Fibroblast of skin of back (primary cell): Measurements from ENCODE around the gene RECK.
"Not testable (repeated sequence)": the region's sequence is repeated elsewhere in the genome, so short reads cannot be mapped to it uniquely, and the experiment has no call there.

Source experiments
- DNase-seq: peaks from one replicate; pipeline ENCODE4 v3.0.0-alpha.2; 2013

The RECK gene

DNA sequence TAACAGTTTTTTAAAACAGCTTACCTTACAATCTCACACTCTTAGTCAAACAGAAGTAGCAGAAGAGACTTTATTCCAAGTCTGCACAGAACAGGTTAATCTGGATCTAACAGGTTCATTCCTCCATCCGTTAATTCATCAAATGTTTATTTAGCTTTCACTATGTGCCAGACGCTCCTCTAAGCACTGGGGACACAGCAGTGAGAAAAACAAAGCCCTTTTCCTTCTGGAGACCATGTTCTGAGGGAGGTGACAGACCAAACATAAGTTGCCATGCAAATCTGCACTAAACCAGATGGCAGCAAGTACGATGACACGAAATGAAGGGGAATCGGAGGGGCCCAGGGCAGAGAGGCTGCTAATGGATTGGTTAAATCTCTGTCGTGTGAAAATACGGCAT, 82.8 kb downstream of the RECK start:
- no peak for DNase-seq

DNA sequence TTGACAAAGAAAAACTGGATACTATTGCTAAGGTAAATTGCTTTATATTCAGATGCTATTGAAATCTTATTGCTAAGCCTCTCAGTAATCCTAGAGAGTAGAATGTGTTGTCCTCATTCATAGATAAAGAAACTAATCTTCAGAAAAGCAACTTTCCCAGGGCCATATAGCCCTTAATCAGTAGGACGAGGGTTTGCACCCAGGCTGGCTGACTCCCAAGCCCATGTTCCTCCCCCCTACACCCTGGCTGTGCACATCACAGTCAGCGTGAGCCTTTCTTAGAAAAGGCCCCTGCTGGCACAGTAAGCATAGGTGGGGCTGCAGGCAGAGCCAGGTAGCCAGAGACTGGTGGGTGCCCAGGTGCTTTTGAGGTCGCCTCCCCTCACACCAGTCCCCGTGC, 84.0 kb downstream of the RECK start:
- DNase-seq, result no peak

DNA sequence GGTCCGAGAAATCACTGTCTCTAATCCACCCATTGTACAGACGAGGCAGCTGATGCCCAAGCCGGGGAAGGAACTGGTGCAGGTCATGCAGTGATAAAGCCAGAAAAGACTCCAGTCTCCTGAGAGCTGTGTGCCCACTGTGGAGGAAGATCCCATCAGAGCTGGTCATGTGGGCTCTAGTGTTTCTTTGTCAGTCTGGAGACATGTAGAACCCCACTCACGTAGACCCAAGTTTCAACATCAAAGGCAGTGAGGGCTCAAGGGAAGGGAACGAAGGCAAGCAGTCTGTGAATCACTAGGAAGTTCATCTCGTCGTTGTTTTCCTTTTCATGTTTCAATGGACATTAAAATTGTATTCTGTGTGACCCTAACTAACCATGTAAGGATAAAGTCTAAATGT, 85.3 kb downstream of the RECK start:
- DNase-seq, result no peak

DNA sequence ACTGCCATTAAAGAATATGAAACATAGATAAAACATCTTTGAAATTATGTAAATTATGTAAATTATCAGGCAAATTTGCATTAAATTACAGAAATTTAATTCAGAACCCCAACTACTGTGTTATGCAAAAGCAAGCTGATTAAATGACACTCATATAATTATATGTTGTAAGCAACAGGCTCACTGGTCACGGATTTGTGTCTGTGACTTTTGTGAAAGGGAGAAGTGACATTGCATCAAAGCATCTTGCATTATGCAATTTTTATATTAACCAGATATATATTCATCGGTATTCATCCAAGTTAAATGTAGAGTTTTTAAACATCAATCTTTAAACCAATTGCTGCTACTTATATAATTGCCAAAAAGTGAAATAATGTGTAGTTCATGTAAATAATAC, 86.8 kb downstream of the RECK start:
- no peak for DNase-seq

DNA sequence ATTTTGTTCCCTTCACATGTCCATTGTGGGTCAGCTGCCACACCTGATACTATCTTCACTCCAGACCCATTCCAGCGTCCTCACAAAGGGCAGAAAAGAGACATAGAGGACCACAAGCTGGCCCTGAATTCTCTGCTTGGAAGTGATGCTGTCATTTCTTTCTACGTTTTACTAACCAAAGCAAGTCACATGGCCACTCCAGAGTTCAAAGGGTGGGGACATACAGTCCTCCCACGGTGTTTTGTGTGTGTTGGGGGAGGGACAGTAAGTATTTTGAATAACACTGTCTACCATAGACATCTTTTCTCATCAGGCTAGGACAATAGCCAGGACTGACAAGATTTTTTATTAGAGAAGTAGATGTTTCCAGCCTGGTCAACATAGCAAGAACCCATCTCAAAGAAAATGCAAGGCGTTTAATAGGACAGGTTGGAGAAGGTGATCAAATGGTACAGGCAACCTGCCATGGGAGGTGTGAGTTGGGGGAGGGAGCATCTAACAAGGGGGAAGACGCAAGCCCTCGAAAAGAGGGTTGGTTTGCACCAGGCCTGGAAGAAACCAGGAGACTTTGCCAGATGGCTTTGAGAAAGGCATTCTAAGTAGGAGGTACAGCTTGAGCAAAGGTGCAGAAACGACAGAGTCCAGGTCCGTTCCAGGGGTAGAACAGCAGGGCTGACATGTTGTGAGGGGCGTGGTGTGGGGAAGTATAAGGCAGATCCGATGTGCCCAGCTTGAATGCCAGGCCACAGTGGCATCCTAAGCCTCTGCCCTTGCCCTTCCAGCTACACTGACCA, 88.5 kb downstream of the RECK start:
- no peak for DNase-seq

DNA sequence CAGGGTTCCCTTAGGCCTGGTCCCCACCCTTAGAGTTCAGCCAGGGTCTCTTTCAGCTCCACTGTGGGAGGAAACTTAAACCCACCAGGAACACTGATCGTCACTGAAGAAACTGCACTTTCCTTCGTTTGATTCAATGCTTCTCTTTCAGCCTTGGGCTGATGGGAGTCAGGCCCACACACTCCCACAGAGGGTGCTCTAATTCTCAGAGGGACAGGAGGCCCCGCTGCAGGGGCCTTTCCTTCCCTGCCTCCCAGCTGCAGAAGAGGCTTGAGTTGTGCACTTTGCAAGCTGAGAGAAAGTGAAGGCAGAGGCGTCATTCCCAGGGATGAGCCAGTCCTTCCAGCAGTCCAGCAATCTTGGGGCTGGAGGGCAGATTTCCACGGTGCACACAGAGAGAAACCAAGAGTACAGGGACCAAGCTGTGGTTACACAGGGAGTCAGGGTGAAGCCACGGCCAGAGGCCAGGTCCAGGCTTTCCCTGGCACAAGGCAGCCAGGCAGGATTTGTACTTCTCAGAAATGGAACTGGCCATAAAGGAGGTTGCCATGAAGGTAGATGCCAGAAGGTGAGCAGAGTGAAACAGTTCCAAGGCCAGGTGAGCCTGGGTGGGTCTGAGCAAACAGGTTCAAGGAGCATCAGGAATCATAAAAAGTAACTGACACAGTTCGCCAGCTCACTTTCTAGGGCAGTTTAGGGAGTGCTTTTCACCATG, 89.5 kb downstream of the RECK start:
- no peak for DNase-seq

DNA sequence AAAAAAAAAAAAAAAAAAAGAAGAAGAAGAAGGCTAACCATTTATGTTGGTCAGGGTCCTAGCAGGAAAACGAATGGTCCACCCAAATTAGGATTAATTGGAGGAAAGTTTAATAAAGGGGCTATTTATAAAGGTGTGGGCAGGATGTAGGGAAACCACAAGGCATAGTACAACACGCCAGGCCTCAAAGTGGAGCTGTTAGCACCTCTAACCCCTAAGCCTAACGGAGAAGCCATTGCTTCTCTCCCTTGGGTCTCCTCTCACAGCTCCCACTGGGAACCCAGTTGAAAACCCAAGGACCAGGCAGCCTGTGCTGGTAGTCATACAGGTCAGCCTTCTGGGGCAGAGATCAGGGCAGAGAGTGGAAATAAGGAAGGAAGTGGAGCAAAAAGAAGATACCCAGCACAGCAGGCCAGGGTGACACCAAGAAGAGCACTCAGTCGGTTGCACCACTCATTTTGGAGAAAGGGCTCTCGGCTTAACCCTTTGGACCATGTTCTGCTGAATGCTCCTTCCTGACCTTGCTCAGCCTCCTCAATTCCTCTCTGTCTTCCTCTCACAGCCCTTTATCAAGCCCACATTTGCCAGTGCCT, 91.0 kb downstream of the RECK start:
- no peak for DNase-seq

DNA sequence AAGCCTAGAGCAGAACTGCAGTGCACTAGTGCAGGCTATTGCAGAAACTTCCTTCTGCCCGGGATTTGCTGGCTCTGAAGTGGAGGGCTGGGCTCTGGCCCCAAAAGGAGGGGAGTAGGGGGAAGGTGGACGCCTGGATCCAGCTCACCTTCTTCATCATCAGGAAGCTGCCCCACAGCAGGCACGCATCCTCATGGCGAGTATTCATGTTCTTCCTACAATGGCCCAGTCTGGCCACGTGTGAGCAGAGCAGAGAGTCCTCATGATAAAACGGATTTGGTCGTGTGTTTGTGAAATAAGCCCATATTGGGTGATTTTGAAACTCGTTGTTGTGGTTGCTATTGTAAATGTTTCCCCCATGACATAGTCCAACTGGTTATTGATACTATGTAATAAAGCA, 91.6 kb downstream of the RECK start:
- DNase-seq, result no peak

DNA sequence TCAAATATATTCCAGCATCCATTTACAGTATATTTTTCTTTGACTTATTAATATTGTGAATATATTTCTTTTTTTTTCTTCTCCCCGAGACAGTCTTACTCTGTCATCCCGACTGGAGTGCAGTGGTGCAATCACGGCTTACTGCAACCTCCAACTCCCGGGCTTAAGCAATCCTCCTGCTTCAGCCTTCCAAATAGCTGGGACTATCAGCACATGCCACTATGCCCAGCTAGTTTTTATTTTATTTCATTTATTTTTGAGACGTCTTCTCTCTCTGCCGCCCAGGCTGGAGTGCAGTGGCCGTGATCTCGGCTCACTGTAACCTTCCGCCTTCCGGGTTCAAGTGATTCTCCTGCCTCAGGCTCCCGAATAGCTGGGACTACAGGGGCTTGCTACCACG, 92.4 kb downstream of the RECK start:
- DNase-seq, result no peak

DNA sequence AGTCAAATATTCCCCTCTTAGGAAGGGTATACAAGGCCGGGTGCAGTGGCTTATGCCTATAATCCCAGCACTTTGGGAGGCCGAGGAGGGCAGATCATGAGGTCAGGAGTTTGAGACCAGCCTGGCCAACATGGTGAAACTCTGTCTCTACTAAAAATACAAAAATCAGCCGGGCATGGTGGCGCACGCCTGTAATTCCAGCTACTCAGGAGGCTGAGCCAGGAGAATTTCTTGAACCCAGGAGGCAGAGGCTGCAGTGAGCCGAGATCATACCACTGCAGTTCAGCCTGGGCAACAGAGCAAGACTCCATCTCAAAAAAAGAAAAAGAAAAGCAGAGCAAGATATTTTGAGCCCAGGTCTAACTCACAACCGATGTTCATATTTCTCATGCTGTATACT, 95.0 kb downstream of the RECK start:
- DNase-seq, result not testable (repeated sequence)

DNA sequence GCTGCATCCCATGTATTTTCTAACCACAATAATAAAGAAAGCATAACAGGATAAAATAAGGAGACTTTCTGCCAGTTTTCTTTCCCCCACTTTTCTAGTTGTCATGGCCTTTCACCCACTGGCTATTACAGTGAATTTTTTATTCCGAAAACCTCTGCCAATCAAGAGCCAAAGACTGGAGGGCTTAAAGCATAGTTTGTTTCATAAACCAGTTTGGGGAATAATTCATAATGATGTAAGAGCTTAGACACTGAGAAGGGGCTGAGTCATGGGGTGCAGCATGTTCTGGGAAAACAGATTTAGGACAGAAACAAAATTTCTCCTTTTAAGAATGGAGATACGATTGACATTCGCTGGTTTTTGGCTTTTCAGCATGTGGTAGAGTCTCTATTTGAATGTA, 95.4 kb downstream of the RECK start:
- peak; percentile 75 for DNase-seq

DNA sequence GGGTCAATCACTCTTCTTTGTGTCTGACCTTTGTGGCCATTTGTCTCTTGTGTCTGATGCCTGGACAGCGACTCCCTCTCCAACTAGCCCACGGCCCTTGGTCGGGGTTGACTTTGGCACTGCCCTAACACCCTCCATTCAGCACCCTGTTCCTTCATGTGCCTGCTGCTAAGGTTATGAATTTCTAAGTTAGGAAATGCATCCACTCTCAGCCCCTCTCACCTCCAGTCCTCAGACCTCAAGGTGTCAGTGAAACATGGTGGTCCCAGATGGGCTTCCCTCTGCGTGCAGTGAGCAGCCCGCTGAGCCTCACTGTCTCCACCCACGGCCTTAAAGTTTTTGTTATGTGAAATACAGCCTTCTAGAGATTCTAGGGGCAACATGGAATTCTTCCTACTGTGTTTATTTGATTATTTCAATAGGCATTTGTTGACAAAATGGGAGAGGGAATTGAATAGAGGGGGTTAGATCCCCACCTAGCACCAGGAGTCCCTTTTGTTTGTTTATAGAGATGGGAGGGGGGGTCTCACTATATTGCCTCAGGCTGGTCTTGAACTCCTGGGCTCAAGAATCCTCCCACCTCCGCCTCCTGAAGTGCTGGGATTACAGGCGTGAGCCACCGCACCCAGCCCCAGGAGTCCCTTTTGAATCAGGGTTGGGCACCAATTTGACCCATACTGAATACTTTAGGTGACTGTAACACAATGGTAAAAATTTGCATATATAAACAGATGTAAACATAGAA, 98.2 kb downstream of the RECK start:
- no peak for DNase-seq

DNA sequence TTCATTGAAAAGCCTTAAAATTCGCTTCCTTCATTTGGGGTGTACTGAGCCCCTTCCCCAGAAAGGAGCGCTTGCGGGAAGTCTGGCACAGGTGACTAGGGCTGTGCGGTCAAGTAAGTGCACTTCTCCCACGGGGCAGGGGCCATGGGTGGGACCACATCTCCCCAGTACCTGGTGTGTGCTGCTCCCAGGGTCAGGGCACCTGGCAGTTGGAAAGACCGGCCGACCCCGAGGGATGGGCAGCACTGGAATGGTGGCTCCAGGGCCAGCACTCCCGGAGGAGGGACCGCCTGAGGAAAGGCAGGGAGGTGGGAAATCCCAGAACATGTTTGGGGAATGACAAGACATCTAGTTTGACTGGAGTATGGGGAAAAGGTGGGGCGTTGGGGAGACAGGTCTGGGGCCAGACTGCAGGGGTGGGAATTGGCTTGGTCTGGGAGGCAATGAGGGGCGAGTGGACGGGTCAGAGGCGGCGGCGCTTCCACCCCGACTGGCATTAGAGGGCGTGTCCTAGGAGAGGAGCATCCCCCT, 99.1 kb downstream of the RECK start:
- no peak for DNase-seq

DNA sequence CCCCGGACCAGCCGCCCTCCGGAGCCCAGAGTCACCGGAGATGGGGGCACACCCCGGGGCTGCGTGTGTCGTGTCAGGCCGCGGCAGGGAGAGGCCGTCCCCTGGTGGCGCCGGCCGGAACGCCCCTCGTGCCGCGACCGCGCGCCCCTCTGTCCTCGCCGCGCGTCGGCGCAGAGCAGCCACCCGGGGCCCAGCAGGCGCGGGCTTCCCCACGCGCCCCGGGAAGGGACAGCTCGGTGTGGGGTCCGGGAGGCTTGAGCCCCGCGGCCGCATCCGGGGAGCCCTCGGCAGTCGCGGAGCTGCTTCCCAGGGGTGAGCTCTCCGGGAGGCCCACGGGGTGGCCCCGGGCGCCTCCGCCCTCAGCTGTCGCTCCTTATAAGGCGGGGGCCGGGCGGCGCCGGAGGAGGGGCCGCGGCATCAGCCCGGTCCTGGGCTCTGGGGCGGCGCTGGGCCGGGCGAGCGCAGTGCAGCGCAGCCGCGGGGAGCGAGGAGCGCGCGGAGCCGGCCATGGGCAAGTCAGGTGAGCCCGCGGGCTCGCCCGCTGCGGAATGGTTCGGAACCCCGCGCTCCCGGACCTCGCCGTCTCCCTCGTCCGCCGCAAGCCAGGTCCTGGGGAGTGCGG, 99.7 kb downstream of the RECK start, which contains the start of gene GLIPR2:
TSS of gene GLIPR2 (plus strand) at position 462 of the 622 bp plus-strand sequence. CDS start at position 508, 46 bp downstream.
- peak; percentile 82 for DNase-seq

DNA sequence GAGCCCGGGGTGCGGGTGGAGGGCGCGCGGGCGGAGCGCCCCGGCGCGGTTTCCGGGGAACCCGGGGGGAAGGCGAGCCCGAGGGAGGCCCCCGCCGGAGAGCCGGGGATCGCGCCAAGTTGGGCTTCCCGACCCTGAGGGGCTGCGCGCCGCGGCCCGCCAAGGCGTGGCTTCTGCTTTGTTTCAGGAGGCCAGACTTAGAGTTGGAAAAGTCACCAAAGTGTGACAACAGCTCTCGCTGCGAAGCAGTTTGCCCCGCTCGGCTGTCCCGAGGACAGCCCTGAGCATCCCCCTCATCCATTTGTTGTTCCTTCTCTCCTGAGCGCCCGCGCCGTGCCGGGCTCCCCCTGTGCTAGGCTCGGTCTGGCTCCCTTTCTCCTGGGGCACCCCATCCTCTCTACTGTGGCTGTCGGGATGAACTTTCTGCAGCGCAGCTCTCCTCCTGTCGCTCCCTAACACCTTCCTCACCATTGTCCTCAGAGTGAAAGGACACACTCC, 100.2 kb downstream of the RECK start:
- DNase-seq, result peak; percentile 17

DNA sequence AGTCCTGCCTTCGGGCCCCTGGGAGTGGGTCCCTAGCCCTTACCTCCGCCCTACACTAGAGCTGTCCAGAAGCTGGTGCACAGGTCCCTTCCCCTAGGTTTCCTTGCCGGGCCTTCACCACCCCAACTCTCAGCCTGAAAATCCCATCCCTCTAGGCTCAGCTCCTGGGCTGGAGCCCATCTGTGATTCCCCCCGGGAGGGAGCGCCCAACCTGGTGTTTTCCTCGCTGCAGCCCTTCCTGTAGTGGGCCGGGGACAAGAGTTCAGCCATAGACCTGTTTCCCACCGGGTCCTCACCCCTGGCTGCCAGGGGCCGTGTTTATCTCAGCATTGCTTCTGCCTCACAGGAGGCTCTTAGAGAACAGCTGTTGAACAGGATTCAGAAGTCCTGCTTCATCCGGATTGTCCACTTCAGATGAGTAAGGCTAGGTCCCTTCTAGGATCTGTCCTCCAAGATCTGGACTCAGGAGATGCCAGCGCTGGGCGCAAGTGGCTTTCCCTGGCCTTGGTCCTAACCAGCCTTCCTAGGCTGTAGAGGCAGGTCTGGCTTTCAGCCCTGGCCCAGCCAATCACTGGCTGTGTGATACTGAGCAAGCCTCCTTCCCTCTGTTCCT, 100.8 kb downstream of the RECK start:
- DNase-seq, result peak; percentile 46

DNA sequence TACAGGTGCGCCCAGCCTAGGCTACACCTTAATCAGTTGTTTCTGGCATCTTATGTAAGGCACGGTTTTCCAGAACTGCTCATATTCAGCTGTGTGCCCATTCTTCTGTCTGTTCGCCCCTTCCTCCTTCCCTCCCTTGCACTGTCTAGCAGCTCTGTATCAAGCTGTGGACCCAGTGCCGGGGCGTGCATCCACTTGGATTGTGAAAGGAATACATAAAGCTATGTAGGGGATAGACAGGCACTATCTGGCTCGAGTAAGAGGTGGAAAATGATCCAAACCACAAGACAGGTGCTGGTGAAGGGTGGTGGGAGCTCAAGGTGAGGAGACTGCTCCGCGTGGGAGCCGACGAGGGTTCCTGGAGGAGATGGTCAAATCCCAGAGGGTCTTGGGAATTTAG, 101.8 kb downstream of the RECK start:
- no peak for DNase-seq

DNA sequence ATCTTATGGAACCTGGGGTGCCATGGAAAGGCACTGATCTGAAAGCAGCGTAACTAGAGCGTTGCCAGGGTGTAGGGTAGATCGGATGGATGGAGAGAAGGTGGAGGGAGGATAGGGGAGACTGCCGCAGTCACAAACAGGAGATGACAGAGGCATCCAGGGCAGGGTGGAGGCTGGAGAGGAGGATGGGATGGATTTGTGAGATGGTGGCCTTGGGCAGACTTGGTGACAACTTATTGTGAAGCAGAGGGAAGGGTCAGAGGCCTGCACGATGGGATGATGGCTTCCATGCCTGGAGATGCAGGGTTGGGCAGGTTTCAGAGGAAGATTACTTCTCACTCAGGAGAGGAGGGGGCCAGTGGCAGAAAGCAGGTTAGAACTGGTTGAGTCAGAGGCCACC, 102.2 kb downstream of the RECK start:
- no peak for DNase-seq

DNA sequence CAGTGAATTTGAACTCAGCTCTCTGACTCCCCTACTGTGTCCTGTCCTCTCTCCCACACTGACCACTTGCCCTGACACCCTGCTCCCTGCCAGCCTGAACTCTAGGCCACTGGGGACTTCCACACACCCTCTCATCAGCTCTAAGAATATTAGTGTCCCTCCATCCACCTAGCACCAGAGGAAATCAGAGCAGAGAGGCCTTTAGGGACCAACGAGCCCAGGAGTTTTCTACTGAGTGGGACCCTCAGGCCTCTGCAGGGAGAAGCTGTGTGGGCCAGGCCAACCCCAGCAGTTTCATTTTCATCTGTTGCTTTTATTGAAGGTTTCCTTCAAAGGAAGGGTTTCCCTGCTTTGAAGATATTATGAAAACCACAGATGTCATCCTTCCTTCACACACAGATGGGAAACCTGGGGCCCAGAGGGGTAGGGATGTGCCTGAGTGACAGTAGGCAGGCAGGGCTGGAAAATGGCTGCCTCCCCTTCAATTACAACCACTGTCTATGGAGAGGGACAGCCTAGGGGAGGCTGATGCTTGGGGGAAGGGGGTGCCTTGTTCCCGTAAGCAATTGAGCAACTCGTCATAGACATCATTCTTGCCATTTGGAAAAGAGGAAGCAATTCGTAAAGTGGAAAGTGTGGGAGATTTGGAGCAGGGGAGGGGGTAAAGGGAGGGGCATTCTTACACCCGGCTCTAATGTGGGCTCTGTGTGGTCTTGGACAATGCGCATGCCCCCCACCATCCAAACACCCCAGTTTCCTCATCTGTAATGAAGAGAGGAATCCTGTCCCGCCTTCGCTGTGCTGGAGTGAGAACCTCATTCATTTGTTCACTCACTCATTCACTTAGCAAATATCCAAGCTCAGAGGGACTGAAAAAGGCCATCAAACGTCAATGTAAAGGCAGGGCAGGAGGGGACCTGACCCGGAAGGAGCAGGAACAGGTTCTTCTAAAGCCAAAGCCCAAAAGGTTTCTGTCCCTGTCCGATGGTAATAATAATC, 103.7 kb downstream of the RECK start:
- DNase-seq, result no peak

DNA sequence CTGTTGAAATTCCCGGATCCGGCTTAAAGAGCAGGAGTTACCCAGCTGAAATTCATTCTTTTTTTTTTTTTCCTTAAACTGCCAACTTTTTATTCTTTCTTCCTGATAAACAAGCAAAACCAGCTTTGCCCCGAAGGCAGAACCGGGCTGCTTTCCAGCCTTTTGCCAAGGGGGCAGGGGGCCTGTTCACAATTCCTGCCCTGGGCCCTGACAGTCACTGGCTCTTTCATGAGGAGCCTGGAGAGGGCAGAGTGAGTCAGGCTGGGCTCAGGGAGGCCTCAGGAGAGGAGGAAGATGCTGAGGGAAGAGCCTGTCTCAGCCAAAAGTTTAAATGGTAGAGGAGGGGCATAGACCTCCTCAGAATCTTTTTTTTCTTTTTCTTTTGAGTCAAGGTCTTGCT, 104.6 kb downstream of the RECK start:
- DNase-seq, result peak; percentile 47
